Mucosa of descending colon (tissue), 3 donors: ENCODE measurements around the gene JPH3. TPM values are rescaled to one million over a fixed set of nuclear protein-coding genes. Genes with fewer than 3 reads are reported as not detected.
"Not testable (repeated sequence)": the region's sequence is repeated elsewhere in the genome, so short reads cannot be mapped to it uniquely, and the experiment has no call there.

Experiments
- ATAC-seq: fragments of 200-7000 bp; cut with Tn5 transposase; one replicate; pipeline ENCODE4 v1.9.1; 2020; ENCODE audit warnings: mild to moderate bottlenecking, moderate library complexity
- DNase-seq, 3 donors: peaks; one replicate each; pipeline ENCODE4 v3.0.0-alpha.2; 2020
- H3K36me3 ChIP-seq: fragments of 200-600 bp; one replicate; pipeline ENCODE4 v1.8.0; 2021; ENCODE audit warnings: low read depth, mild to moderate bottlenecking
- H3K4me1 ChIP-seq: fragments of 200-600 bp; one replicate; pipeline ENCODE4 v1.8.0; 2021; ENCODE audit warnings: low read depth, mild to moderate bottlenecking
- H3K4me3 ChIP-seq: fragments of 200-600 bp; one replicate; pipeline ENCODE4 v1.8.0; 2021; ENCODE audit warnings: mild to moderate bottlenecking
- H3K9me3 ChIP-seq: fragments of 200-600 bp; one replicate; pipeline ENCODE4 v1.8.0; 2021; ENCODE audit warnings: mild to moderate bottlenecking
- CTCF ChIP-seq: fragments of 200-600 bp; IDR thresholded peaks from one replicate; pipeline ENCODE4 v1.8.0; 2022; ENCODE audit warnings: antibody characterized with exemption, mild to moderate bottlenecking
- intact Hi-C, 2 donors: fragments of 100-400 bp; cut with DNase I in 1 of 2; cut with micrococcal nuclease in 1 of 2; formaldehyde crosslinking; loops; one replicate each; pipeline versions ENCODE4 v1.11.0 to v1.11.1; 2022; cut with DNase I, micrococcal nuclease
- total RNA-seq, 3 donors: library from RNA; stranded (reverse); fragmentation: NEBNext Ultra II Directional in 2 of 3; extraction: Animal tissue kit (Norgen Biotek cat#: 25700) in 2 of 3; gene quantifications; one replicate each; pipeline versions ENCODE4 v1.2.1 to v1.2.4, GENCODE V29; 2021 to 2023
- donor health status: DM: no; HTN: no; CAD: no; lungs with moderate emphysema.
- donor health status: DM: no; HTN: no; CAD: no.
- donor health status: DM: no; HTN: yes; CAD: no.

The JPH3 gene
- total RNA-seq, 3 donors from 2014 or later = 0.17 to 2.1 (median 0.84) TPM

GRCh38 chr16:87570938-87571867, 31.1 kb upstream of the JPH3 start:
- peak; percentile 17 for TF ChIP-seq CTCF
- peak; percentile 86 for ATAC-seq
- peak in 2 of 3 donors; percentile 56 to 64 for DNase-seq
- Histone ChIP-seq H3K4me3 (no peak overlapping the region), H3K4me1 (no peaks in the 10 kb centered on the region), H3K36me3 (no peaks in the 10 kb centered on the region), H3K9me3 (no peaks in the 10 kb centered on the region)
- intact Hi-C loops = no loop called here

GRCh38 chr16:87571868-87572244, 30.5 kb upstream of the JPH3 start:
- no peak for TF ChIP-seq CTCF
- intact Hi-C loops = no loop called here
- no peaks in the 10 kb centered on the region for H3K9me3 ChIP-seq
- no peak overlapping the region for H3K4me3 ChIP-seq
- ATAC-seq (no peak), DNase-seq (no peak)
- H3K36me3 ChIP-seq = no peaks in the 10 kb centered on the region
- H3K4me1 ChIP-seq = no peaks in the 10 kb centered on the region

GRCh38 chr16:87572959-87573358, 29.3 kb upstream of the JPH3 start:
- no peak for ATAC-seq
- no peak overlapping the region for H3K4me3 ChIP-seq
- DNase-seq = no peak
- H3K4me1 ChIP-seq = no peaks in the 10 kb centered on the region
- intact Hi-C loops = no loop called here
- TF ChIP-seq CTCF = no peak
- no peaks in the 10 kb centered on the region for H3K9me3 ChIP-seq
- no peaks in the 10 kb centered on the region for H3K36me3 ChIP-seq

- ATAC-seq (no peak), DNase-seq (no peak)
- intact Hi-C loops = no loop called here
- H3K4me1 ChIP-seq = no peaks in the 10 kb centered on the region
- H3K4me3 ChIP-seq = no peak overlapping the region
- no peaks in the 10 kb centered on the region for H3K9me3 ChIP-seq
- no peak for TF ChIP-seq CTCF
- H3K36me3 ChIP-seq = no peaks in the 10 kb centered on the region
Observed at GRCh38 chr16:87575027-87575804, 27.1 kb upstream of the JPH3 start.

GRCh38 chr16:87576171-87576570, 26.1 kb upstream of the JPH3 start:
- intact Hi-C loops = no loop called here
- Histone ChIP-seq H3K4me3 (no peak overlapping the region), H3K9me3 (no peaks in the 10 kb centered on the region), H3K4me1 (no peaks in the 10 kb centered on the region), H3K36me3 (no peaks in the 10 kb centered on the region)
- TF ChIP-seq CTCF = no peak
- DNase-seq (no peak), ATAC-seq (no peak)

- H3K9me3 ChIP-seq, intact Hi-C loops, H3K36me3 ChIP-seq, H3K4me3 ChIP-seq, H3K4me1 ChIP-seq, ATAC-seq, DNase-seq: not testable (repeated sequence)
Observed at GRCh38 chr16:87578142-87578930, 24.0 kb upstream of the JPH3 start.
